HK-2 (cell line): Measurements from ENCODE around the gene C11orf97.
"Not testable (repeated sequence)": the region's sequence is repeated elsewhere in the genome, so short reads cannot be mapped to it uniquely, and the experiment has no call there.

Source experiments
- DNase-seq: peaks from one replicate; pipeline ENCODE4 v3.0.0-alpha.2; 2018; ENCODE audit not compliant: unreplicated experiment

Gene C11orf97

GRCh38 chr11:94557992-94558391 is 45.7 kb downstream of the C11orf97 start:
- no peak for DNase-seq

- no peak for DNase-seq
Measured at GRCh38 chr11:94558468-94558867, 46.2 kb downstream of the C11orf97 start.

GRCh38 chr11:94558932-94559331 is 46.7 kb downstream of the C11orf97 start:
- no peak for DNase-seq

- DNase-seq = no peak
Measured at GRCh38 chr11:94559361-94559760, 47.1 kb downstream of the C11orf97 start.

GRCh38 chr11:94560834-94561233 is 48.6 kb downstream of the C11orf97 start:
- no peak for DNase-seq

GRCh38 chr11:94563176-94563847 is 51.1 kb downstream of the C11orf97 start:
- no peak for DNase-seq

- no peak for DNase-seq
Measured at GRCh38 chr11:94563848-94564467, 51.7 kb downstream of the C11orf97 start.

GRCh38 chr11:94567181-94567670 is 55.0 kb downstream of the C11orf97 start, which contains the start of gene PIWIL4:
Gene PIWIL4 (plus strand): TSS chr11:94567368. CDS start chr11:94567519, 151 bp downstream.
- DNase-seq = no peak

GRCh38 chr11:94568200-94568599 is 55.9 kb downstream of the C11orf97 start:
- DNase-seq = no peak

GRCh38 chr11:94568717-94569116 is 56.5 kb downstream of the C11orf97 start:
- DNase-seq = no peak

- DNase-seq = not testable (repeated sequence)
Measured at GRCh38 chr11:94572975-94573374, 60.7 kb downstream of the C11orf97 start.

GRCh38 chr11:94574193-94574961 is 62.1 kb downstream of the C11orf97 start:
- DNase-seq = no peak

GRCh38 chr11:94576306-94576705 is 64.0 kb downstream of the C11orf97 start:
- no peak for DNase-seq

GRCh38 chr11:94577841-94578240 is 65.6 kb downstream of the C11orf97 start:
- DNase-seq = no peak
